Prostate gland (tissue), 2 donors: ENCODE results near the gene ELMO1.

Experiments used
- CTCF ChIP-seq, 4 experiments: fragments of 200-600 bp in 2 of 4; fragments of 450-650 bp in 2 of 4; sonication (generic) in 2 of 4; IDR thresholded peaks; 1 replicate in 3 of 4; 2 replicates in 1 of 4; pipeline ENCODE4 v1.5.1; 2016 to 2019; ENCODE audit warnings: antibody characterized with exemption in 4 of 4, mild to moderate bottlenecking in 2 of 4, moderate library complexity in 2 of 4
- POLR2A ChIP-seq: fragments of 450-650 bp; IDR thresholded peaks from one replicate; pipeline ENCODE4 v1.6.1; 2016; ENCODE audit warnings: antibody characterized with exemption, mild to moderate bottlenecking
- POLR2AphosphoS5 ChIP-seq: sonication (generic); formaldehyde crosslinking; IDR thresholded peaks from one replicate; pipeline ENCODE4 v1.6.1; 2017; ENCODE audit warnings: antibody characterized with exemption

GRCh38 chr7:37110660-37111424 is 337.8 kb downstream of the ELMO1 start:
- TF ChIP-seq CTCF (IDR thresholded peaks at IDR 0.05) (no peak), POLR2A (no peak), POLR2AphosphoS5 (no peak)
